GM21529 (cell line): ENCODE measurements around the gene PAPPA.

ENCODE experiments used
- ATAC-seq: cut with Tn5 transposase; IDR thresholded peaks from one replicate; pipeline ENCODE4 v1.9.1; 2021; ENCODE audit not compliant: unreplicated experiment

The PAPPA gene

DNA sequence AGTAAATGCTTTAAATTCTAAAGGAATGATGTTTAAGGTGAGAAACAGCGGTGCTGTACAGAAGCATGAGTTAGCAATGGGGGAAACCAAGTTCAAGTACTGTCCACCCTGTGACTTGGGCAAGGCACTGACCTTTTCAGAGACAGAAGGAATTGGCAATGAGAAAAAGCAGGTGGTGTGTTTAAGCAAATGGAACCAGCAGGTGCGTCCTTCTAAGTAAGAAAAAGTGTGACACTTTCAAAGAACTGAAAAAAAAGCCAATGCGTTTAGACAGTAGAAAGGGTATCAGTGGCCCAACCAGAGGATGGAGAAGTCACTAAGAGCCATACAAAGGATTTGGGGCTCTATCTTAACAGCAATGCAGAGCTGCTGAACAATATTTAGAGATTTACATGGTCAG, 250.6 kb downstream of the PAPPA start:
- ATAC-seq, result no peak

DNA sequence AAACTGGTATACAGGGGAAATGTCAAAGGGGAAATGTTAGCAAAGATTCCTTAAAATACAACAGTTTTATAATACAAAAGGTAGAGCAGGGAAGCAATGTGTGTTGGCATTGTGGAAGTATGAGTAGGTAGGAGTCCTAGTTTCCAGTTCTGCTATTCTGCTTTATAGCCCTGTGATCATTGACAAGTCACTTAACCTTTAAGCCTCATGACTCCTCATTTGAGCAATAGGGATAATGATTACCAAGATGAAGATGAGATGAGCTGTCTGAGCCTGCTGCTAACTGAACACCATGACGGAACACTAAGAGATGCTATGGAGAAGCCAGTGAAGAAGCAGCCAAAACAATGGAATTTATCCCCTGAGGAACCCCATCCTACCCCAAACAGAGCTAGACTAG, 251.7 kb downstream of the PAPPA start:
- no peak for ATAC-seq

DNA sequence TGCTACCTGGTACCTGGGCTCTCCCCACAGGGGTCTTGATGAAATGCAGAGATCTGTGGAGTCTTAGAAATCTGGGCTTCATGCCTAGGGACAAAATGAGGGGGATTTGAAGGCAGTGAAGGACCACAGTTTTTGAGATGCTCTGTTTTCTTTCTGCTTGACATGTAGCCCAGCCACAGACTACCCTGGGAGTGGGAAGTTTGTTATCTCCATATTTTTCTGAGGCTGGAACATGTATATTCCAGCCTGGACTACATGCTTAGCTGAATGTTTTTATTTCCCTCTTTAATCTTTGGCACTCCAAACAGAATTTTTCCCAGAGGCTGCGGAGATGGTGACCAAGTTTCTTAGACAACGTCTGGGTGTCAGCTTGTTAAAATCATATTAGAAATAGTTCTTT, 252.9 kb downstream of the PAPPA start:
- no peak for ATAC-seq

- ATAC-seq, result no peak
These were observed 255.5 kb downstream of the PAPPA start for GRCh38 chr9:116409129-116409528.

DNA sequence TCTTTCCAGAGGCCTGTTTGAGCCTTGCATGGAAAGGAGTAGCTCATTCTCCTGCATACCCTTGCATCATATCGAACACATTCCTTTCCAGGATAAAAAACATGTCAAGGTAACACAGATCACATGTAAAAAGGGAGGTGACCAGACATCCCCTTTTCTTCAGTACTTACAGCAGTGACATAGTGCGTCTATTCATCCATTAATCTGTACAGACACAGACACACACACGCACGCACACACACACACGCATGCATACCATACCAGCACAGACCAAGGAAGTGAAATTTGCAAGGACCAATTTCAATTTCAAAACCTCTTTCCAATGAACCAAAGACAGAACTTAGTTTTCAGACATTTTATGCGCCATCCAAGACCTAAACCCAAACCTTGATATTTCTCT, 256.0 kb downstream of the PAPPA start:
- ATAC-seq, result no peak

DNA sequence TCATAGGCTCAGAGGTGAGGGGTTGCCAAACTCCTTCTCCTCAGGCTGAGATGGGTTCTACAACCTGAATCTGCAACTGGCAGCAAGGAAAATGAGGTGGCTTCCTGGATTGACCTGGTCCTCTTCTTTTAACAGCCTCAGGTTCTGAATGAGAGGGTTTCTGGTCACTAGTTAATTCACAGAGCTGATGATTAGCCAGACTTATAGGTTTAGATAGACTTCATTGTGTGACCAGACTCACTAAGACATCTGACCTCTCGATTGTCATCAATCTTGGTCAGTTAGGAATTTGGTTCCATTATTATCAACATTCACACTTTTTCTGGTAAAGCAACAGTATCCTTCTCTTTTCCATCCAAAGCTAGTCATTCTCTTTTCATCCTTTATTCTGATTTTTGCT, 257.9 kb downstream of the PAPPA start:
- no peak for ATAC-seq

GRCh38 chr9:116414374-116414773, 260.8 kb downstream of the PAPPA start:
- ATAC-seq, result no peak

- no peak for ATAC-seq
These were observed 262.8 kb downstream of the PAPPA start for GRCh38 chr9:116416421-116416820.

DNA sequence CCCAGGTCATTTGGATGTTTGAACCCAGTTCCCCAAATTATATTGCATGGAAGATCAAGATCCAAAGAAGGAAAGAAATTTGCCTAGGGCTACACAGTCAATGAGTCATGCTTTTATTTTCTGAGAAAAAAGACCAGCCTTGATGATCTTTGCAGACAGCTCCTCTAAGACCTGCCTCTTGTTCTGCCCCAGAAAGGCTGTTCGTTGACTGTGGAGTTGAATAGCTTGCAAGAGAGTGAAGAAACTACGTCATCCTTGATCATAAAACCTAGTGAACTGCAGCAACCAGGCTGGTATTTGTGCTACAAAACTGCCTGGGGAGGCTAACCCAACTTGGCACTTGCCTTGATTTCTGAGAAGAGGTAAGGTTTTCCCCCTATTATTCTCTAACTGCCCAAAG, 263.9 kb downstream of the PAPPA start:
- ATAC-seq, result no peak

DNA sequence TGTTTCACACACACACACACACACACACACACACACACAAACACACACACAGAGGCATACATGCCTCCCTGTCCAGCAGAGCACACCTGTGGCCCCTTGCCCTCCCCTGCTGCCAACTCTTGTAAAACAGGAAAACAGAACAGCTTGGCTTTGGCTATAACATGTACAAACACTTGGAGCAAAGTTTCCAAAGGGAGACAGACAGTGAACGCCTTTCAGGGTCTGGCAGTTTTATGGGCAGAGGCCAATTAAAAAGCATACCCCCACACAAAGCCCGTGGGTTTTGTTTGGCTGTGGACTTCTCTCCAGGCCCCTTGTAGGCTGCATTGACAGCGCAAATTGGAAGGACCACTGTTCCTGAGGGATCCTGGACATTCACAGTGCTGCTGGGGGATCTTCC, 265.6 kb downstream of the PAPPA start:
- no peak for ATAC-seq

DNA sequence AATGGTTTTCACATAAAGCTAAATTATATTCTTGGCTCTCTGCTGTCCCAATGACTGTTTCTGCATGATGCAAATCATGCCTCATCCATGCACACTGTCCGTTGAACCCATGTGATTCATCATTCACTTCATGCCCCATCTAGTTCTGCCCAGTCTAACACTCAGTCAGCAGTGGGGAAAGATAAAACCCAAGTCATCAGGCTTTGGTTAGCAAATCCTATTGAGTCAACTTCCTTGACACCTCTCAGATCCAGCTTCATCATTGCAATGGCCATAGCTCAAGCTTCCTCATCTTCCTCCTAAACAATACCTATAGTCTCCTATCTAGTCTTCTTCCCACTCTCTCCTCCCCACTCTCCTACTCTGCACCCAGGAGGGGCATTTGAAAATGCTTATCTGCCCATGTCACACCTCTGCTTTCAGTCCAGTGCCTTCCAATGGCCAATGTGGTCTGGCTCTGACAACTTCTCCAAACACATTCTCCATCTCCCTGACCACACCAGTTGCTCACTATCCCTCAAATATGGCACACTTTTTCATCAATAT, 267.5 kb downstream of the PAPPA start:
- ATAC-seq, result no peak

DNA sequence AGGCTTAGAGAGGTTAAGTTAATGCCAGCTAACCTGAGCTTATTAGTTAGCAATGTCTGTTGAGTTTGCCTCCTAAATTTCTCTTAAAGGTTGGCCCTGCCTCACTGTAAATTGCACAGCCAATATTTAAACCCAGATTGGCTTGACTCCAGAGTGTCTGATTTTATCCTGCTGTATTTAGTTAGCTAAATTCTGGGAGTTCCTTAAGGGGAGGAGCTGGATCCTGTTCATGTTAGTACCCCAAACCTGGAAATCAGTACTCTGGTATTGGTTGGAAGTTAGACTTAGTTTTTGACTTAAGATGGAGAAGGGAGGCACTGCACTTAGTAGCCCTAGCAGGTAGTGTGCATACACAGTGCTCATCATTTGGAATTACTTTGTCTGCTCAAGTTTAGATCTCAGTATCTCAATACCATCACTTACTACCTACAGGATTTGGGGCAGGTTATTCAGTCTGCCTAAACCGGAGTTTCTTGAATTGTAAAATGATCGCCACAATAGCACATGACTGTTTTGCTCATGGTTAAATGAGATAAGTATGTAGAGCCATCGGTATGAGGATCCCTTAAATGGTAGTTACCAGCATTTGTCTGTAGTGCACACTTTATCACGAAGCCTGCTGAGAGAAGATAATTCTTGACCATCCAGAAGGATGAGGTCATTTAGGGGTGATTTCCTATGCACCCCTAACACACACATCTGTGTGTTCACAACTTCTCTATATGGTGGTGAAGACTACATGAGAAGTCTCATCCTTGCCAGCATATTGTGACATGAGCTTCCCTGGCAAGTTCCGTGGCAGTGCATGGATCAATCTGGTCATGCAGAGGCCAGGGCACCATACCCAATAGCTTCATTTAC, 268.8 kb downstream of the PAPPA start:
- no peak for ATAC-seq

DNA sequence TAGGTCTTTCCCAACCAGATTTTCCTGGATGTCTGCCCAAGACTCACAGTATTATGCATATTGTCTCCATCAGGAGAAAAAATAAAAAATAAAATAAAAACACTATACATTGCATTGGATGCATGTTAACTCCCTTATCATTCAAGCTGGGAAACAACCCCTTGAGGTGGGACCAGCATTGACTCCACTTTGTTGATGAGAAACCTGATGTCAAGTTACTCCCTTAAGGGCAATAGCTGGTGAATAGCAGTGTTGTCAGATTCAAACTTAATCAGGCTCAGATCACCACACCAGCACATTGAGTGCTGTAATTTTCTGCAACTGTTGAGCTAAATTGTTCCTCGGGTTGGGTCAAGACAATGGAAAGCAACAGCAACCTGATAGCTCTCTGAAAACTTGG, 269.6 kb downstream of the PAPPA start:
- no peak for ATAC-seq

GRCh38 chr9:116425244-116425643, 271.7 kb downstream of the PAPPA start:
- ATAC-seq, result no peak

GRCh38 chr9:116430849-116431248, 277.3 kb downstream of the PAPPA start:
- ATAC-seq, result no peak

GRCh38 chr9:116432051-116432450, 278.5 kb downstream of the PAPPA start:
- no peak for ATAC-seq

DNA sequence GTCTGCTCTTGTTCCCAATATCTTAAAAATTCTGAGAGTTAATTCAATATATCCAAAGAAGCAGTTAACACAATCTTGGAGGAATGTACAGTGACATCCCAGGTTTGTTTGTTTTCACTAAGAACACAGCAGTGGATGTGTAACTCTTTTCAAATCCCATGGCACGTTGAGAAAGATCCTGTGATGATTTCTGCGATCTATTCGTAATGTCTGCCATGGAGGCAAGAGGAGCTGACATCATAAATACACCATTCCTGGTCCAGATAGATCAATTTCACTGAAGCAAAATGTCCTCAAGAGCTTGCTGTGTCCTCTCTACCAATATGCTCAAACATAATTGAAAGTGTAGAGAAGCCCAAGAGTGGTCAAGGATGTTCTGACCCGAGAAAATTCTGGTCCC, 280.7 kb downstream of the PAPPA start:
- ATAC-seq, result no peak

DNA sequence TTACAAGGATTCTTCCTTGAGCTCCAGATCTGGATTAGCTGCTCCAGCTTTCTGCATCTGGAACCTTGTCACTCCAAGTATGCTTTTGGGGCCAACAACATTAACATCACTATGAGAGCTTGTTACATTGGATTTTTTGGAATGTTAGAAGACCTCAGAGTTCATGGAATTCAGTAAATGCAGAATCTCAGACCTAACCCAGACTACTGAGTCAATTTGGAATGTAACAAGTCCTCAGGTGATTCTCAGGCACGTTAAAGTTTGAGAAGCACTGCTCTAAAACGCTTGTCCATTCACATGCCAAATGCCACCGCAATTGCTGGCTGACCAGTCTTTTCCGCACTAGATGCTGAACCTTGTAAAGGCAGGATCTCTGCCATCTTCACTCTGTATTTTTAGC, 282.1 kb downstream of the PAPPA start:
- ATAC-seq, result no peak

DNA sequence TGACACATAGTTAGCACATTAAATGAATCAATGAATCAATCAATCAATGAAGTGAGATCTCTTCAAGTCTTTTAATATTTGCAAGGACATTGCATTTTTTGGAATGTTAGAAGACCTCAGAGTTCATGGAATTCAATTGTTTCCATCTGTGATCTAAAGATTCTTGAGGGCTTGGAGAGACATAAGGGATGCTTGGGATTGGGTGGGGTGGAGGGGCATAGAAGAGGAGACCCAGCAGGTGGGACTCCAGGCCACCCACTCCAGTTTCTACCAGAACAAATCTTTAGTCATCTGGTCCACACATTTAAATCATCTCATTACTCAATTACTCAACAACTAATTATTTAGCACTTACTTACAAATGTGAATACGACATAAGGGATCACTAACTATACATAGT, 282.5 kb downstream of the PAPPA start:
- no peak for ATAC-seq

- ATAC-seq, result no peak
These were observed 284.1 kb downstream of the PAPPA start for GRCh38 chr9:116437411-116438370.

DNA sequence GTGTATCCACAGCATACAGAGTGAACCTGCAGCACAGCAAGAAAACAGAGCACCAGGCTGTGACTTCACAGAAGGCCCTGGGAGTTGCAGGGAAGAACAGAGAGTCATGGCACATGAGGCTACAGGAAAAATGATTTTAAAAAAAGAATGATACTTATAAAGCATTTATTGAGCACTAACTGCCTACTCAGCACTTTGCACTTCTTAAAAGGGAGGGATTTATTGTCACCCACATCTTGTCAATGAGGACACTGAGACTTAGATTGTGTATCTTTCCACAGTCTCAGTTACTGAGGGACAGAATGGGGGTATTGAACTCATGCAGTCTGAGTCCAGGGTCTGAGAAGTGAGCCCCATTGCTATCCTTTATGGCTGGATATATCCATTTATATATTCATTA, 288.9 kb downstream of the PAPPA start:
- no peak for ATAC-seq

DNA sequence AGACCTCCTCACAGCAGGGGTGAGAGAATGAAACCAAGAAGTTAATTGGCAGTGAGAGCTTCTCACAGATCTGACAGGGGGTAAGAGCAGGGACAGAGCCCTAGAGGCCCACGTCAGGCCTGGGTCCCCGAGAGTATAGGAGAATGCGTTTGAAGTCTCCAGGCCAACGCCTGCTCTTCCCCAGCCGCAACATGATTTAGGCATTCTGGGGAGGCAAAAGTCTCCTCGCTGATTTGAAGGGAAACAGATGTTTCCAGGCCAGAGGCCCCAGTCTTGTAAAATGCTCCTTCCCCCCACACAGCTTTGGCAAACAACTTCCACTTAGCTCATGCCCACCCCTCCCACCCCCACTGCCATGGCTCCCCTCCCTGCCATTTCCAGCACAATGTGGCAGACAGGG, 294.3 kb downstream of the PAPPA start:
- ATAC-seq, result no peak
